Left ventricle myocardium superior (tissue), 1 donor: ENCODE data around the gene OGA. TPM values are rescaled to one million over a fixed set of nuclear protein-coding genes. Genes with fewer than 3 reads are reported as not detected.

Experiments used
- ATAC-seq: fragments of 200-7000 bp; cut with Tn5 transposase; one replicate; pipeline ENCODE4 v1.9.1; 2020; ENCODE audit warnings: mild to moderate bottlenecking, moderate library complexity
- DNase-seq: peaks from one replicate; pipeline ENCODE4 v3.0.0-alpha.2; 2020
- intact Hi-C: fragments of 100-400 bp; cut with micrococcal nuclease; formaldehyde crosslinking; loops from one replicate; pipeline ENCODE4 v1.11.0; 2022
- long read RNA-seq: library from polyadenylated mRNA; unstranded; transcript quantifications from one replicate; pipeline ENCODE4 v2.0.0, GENCODE V29; 2021
- total RNA-seq: library from RNA; stranded (reverse); fragmentation: NEBNext Ultra II Directional; extraction: Animal tissue kit (Norgen Biotek cat#: 25700); gene quantifications from one replicate; pipeline ENCODE4 v1.2.1, GENCODE V29; 2021
- donor health status: DM: no; HTN: yes; CAD: no; lungs with severe emphysema.

OGA gene
- 79.8 TPM for total RNA-seq
- long read RNA-seq, full-length matches to known transcripts = 23 of 55 reads
- long read RNA-seq, partial matches to known transcripts = 21 of 55 reads
- long read RNA-seq, other reads (novel, unspliced or antisense) = 11 of 55 reads

DNA sequence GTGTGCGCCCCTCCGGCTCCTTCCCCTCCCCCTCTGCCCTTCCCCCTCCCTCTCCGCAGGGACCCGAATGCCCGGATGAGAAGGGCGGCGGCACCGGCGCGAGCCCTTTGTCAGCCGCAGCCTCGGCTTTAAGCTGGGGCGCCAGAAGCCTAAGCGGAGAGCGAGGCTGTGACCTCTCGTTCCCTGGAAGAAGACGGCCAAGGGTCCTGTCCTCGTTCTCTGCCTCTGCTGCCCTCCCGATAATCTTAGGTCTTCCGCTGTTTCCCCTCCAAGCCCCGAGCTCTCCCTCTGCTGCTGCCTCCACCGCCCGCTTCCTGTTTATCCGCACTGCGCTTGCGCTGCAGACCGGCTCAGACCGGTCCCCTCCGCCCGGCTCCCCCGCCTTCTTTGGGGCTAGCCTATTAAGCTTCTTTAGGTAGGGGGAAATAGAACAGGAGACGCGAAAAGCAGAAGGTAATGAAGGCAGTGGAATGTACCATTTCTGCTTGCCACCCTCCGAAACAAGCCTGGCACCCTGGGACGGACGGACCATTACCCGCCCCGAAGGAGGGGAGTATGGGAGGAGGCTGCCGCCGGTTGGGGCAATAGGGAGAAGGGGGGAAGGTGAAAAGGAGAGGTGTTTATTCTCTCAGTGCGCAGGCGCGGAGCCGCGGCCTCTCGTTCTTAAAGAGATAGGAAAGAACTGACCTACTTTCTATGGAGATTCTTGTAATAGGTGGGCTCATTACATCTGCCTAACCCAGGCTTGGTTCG, at the start of gene OGA:
Gene OGA, minus strand, starts transcription at position 326 of the 753 bp plus-strand sequence. CDS start 422 bp downstream, outside the sequence.
- DNase-seq (peak; percentile 98), ATAC-seq (peak; percentile 92)
- intact Hi-C loops = no loop called here

- ATAC-seq (no peak), DNase-seq (no peak)
- intact Hi-C loops = no loop called here
Observed at GRCh38 chr10:101867931-101868330, 49.7 kb upstream of the OGA start.

GRCh38 chr10:101859530-101859929, 41.3 kb upstream of the OGA start:
- intact Hi-C loops = no loop called here
- no peak for DNase-seq
- peak; percentile 81 for ATAC-seq

GRCh38 chr10:101858723-101859500, 40.7 kb upstream of the OGA start:
- intact Hi-C loops = no loop called here
- ATAC-seq (peak; percentile 55), DNase-seq (no peak)

- ATAC-seq = peak; percentile 56
- intact Hi-C loops = no loop called here
- DNase-seq = no peak
Observed at GRCh38 chr10:101857802-101858476, 39.7 kb upstream of the OGA start.

GRCh38 chr10:101856626-101857025, 38.4 kb upstream of the OGA start:
- intact Hi-C loops = no loop called here
- no peak for DNase-seq
- ATAC-seq = no peak

DNA sequence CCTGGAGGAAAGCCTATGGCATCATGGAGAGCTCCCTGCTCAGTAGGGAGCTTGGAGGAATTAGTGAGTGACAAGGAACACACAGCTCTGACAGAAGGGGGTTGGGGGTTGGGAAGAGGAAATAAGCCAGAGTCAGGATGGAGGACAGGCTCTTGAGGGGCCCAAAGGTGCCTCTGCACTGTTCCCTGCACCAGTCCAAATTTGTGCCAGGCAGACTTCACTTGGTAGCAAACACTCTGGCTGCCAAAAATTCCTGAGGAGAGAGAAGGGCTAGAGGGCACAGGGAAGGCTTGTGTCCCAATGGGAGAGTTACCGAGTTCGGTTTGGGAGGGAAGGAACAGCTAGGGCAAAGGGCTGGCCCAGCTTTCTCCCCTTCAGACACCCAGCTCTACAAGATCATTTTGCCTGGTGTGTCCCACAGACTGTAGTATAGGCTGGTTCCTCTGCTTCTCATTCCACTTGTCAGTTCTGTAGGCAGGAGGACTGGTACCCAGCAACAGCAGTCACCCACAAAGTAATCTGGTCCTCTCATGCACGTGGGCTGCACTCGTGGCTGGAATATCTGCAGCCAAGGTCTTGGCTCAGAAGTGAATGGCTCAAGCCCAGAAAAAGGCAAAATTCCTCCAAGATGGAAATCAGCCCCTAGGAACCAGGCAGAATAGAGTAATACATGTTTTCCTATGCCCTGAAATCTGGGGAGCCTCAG, 33.3 kb upstream of the OGA start:
- ATAC-seq (peak; percentile 77), DNase-seq (peak; percentile 44)
- intact Hi-C loops = no loop called here

GRCh38 chr10:101850749-101851148, 32.5 kb upstream of the OGA start:
- DNase-seq (no peak), ATAC-seq (no peak)
- intact Hi-C loops = no loop called here

- intact Hi-C loops = no loop called here
- DNase-seq (no peak), ATAC-seq (no peak)
Observed at GRCh38 chr10:101848894-101849351, 30.7 kb upstream of the OGA start.

- intact Hi-C loops = no loop called here
- DNase-seq = no peak
Observed at GRCh38 chr10:101848408-101848807, 30.2 kb upstream of the OGA start.

DNA sequence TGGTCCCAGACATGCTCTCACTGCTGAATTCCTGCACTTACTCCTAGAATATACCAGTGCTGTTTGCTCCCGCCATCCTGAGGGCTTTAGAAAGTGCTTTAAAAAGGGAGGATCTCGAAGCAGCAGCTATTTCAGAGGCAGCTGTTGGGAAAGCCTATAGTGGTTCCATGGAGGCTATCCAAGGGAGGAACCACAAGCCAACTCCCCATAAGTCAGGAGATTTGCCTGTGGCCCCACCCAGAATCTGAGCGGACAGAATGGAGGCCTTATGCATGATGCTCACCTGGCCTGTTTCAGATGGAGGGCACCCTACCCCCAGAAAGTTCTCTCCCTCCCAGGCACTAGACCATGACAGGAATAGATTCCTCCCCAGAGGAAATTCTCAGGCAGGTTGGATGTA, 27.6 kb upstream of the OGA start:
- intact Hi-C loops = no loop called here
- DNase-seq (no peak), ATAC-seq (no peak)

More at GRCh38 chr10:101848408-101848807, 30.2 kb upstream of the OGA start:
- ATAC-seq = no peak

DNA sequence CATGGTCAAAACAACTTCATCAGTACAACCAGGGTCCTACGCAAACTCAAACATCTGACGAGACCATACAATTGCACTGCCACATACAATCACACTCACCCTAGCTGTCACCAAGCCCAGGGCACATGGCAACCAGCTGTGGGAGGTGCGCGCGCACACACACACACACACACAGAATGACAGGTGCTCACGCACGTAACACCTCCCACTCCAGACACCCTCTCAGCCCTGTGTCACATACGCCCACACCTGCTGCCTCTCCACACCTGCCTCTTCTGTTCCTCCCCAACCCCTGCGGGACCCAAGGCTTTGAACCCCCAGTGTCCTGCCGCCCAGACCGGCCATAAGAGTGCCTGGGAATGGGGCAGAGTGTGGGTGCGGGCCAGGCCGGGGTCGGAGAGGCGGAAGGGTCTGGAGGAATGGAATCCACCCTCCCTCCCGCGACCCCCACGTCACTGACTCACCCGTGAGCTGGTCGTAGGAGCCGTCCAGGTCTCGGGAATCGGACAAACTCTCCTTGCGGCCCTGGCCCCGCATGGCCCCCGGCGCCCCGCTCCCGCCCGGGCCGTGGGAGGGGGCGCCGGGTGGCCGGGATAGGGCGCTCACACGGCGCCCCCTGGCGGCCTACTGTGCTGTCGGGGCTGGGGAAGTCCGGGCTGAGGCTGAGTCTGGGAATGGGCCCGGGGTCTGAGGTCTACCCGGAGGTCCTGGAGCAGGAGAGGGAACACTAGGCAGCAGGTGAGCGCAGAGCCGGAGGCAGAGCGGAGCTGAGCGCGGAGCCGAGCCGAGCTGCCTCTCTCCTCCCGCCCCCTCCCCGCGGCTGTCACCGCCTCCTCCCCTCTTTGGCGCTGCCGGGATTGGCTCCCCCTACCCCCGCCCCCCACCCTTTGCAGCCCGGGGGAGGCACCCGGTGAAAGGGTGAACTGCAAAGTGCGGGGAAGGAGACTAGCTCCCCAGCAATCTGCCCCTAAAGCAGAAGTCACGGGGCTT, 25.1 kb upstream of the OGA start, which contains the start of gene KCNIP2:
Gene KCNIP2, minus strand, starts transcription at position 769 of the 990 bp plus-strand sequence. Its CDS starts 232 bp downstream, at position 537.
- ATAC-seq (peak; percentile 33), DNase-seq (peak; percentile 74)
- intact Hi-C loops = no loop called here

DNA sequence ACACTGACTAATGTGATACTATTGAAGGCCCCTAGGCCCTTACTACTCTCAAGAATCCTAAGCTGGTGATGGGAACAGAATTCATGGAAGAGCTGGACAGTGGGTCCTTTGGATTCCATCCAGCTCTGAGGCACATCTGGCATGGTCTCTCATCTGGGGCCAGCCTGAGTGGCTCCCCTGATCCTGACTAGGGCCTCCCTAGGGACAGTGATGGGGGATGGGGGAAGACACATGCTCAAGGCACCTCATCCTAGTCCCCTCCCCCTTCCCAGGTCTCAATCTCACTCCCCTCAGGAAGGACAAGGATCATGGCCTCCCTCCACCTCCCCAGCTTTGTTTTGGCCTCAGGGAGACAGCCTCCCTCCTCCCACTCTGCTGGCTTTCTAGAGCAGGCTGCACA, 23.6 kb upstream of the OGA start:
- intact Hi-C loops = no loop called here
- no peak for ATAC-seq

DNA sequence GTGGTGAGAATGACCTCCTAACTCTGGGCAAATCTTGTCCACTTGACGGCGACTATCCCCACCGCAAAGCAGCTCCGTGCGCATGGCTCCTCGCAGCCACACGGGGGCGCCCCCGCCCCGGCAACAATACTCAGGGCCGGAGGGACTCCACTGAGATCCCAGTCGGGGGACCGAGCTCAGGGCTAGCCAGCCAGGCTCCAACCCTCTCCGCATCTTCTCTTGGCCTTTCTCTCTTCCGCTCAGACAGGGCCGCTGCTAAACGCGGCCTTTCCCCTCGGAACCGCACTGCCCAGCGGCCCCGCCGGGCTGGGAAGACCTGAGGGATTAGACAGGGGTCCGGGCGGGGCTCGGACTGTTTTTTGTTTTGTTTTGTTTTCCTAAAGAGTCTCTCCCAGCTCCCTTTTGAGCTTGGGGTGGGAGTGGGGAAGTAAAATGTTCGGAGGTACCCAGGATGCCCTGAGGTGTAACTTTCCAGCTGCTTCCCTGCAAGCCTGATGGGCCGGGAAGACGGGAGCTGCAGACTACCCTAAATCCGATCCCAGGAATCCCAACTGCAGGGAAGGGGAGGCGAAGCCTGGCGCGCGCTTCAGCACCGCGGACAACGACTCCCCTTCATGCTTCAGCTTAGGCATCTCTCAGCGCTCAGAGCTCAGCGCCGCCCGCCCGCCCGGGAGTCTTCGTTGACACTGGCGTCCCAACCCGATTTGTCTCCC, 22.7 kb upstream of the OGA start:
- peak; percentile 89 for DNase-seq
- ATAC-seq = peak; percentile 83
- intact Hi-C loops = no loop called here

More for the DNA sequence above, 23.6 kb upstream of the OGA start:
- no peak for DNase-seq

DNA sequence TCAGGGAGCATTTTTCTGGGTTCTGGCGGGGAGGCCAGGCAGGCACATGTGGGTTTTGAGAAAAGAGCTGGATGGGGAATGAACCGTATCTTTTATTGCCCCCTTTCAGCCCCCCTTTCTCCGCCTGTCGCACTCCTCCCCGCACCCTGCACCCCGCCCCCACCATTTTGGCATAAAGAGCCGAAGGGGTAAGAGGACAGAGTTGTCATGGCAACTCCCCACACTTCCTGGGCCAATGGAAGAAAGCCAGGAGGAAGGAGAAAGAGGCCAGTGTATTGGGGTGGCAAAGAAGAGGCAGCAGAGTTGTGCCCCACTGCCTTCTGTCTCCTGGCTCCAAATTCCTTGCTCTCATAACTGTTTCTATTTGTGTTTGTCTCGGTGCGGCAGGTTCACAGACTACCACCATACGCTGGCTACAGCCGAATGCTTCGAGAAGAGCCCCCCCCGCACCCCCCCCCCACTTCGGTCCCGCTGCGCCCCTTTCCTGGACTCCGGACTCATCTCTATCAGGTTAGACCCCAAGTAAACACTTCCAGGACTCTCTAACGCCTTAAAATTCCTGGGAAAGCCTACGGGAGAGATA, 21.9 kb upstream of the OGA start:
- no peak for DNase-seq
- intact Hi-C loops = no loop called here
- ATAC-seq = no peak

- intact Hi-C loops = loop anchor here (5.0 kb wide), 1 partner anchor 173 kb away; no protein-coding TSS in a partner anchor
- ATAC-seq (peak; percentile 25), DNase-seq (peak; percentile 72)
Observed at GRCh38 chr10:101839416-101840063, 21.3 kb upstream of the OGA start.
